Effector memory CD4-positive, alpha-beta T cell (primary cell): ENCODE measurements around the gene TM9SF1.

Experiments used
- DNase-seq, 3 donors: peaks; one replicate each; pipeline ENCODE4 v3.0.0-alpha.2; 2020
- H3K27ac ChIP-seq: 2 replicates; pipeline ENCODE4 v1.7.0; 2013; ENCODE audit warnings: mild to moderate bottlenecking, low read length, moderate library complexity; ENCODE audit not compliant: insufficient read depth, poor library complexity, severe bottlenecking
- H3K27me3 ChIP-seq: replicated peaks from 2 replicates; pipeline ENCODE4 v1.7.0; 2013; ENCODE audit warnings: mild to moderate bottlenecking, low read length; ENCODE audit not compliant: insufficient read depth, control insufficient read depth, poor library complexity, severe bottlenecking
- H3K36me3 ChIP-seq: 2 replicates; pipeline ENCODE4 v1.7.0; 2013; ENCODE audit warnings: mild to moderate bottlenecking, low read length, moderate library complexity; ENCODE audit not compliant: control insufficient read depth, insufficient read depth
- H3K4me1 ChIP-seq: 2 replicates; pipeline ENCODE4 v1.7.0; 2013; ENCODE audit warnings: low read length, mild to moderate bottlenecking; ENCODE audit not compliant: control insufficient read depth, insufficient read depth, poor library complexity, severe bottlenecking
- H3K4me3 ChIP-seq: 2 replicates; pipeline ENCODE4 v1.7.0; 2013; ENCODE audit warnings: low read length, low read depth, mild to moderate bottlenecking; ENCODE audit not compliant: insufficient read depth, poor library complexity, severe bottlenecking
- H3K9me3 ChIP-seq: 2 replicates; pipeline ENCODE4 v1.7.0; 2013; ENCODE audit warnings: mild to moderate bottlenecking, low read length, moderate library complexity; ENCODE audit not compliant: control insufficient read depth

The TM9SF1 gene

DNA sequence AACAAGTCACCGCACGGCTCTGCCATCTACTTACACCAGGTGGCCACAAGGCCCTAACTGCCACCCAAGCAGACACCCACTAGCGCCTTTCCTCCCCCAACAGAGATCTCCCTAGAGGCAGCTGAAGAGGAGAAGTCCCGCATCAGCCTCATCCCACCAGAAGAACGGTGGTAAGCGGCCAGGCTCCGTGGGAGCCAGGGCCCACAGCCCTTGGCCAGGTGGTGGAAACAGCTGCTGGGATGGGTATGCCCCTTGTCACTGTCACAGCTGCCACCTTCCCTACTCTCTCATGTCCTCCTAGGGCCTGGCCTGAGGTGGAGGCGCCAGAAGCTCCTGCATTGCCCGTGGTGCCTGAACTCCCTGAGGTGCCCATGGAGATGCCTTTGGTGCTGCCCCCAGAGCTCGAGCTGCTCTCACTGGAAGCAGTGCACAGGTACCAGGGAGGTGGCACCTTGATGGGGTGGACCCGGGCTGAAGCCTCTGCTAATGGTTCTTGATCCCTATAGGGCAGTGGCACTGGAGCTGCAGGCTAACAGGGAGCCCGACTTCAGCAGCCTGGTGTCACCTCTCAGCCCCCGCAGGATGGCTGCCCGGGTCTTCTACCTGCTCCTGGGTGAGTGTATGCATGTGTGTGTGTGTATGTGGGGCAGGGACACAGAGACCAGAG lies 15.8 kb downstream of the TM9SF1 start:
- Histone ChIP-seq H3K4me1 (no peaks in the 10 kb centered on the region), H3K27ac (no peak overlapping the region), H3K9me3 (no peaks in the 10 kb centered on the region), H3K27me3 (no peaks in the 10 kb centered on the region), H3K36me3 (peaks cover 81% of the 10 kb centered on the region), H3K4me3 (no peak overlapping the region)
- DNase-seq = no peak

- H3K27ac ChIP-seq = no peak overlapping the region
- no peak for DNase-seq
- H3K9me3 ChIP-seq = no peaks in the 10 kb centered on the region
- no peak overlapping the region for H3K4me3 ChIP-seq
- no peaks in the 10 kb centered on the region for H3K4me1 ChIP-seq
- peaks cover 74% of the 10 kb centered on the region for H3K36me3 ChIP-seq
- H3K27me3 ChIP-seq = no peaks in the 10 kb centered on the region
Observed at GRCh38 chr14:24178399-24179178, 16.7 kb downstream of the TM9SF1 start.

DNA sequence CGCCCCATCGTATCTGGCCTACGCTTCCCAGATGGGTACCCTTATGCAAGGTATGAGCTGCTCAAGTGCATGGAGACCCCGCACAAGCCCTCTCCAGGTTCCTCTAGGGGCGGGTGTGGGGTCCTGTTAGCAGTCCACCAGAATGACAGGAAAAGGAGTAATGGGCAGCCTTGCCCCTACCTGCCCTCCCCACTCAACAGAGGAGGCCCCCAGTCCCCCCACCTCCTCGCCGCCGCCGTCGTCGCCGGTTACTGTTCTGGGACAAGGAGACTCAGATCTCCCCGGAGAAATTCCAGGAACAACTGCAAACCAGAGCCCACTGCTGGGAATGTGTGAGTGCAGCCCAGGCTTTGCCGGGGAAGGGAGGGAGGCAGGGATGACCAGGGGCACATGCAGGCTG lies 17.4 kb downstream of the TM9SF1 start:
- Histone ChIP-seq H3K36me3 (peaks cover 67% of the 10 kb centered on the region), H3K27me3 (no peaks in the 10 kb centered on the region), H3K27ac (no peak overlapping the region), H3K4me3 (no peak overlapping the region), H3K4me1 (no peaks in the 10 kb centered on the region), H3K9me3 (no peaks in the 10 kb centered on the region)
- no peak for DNase-seq

DNA sequence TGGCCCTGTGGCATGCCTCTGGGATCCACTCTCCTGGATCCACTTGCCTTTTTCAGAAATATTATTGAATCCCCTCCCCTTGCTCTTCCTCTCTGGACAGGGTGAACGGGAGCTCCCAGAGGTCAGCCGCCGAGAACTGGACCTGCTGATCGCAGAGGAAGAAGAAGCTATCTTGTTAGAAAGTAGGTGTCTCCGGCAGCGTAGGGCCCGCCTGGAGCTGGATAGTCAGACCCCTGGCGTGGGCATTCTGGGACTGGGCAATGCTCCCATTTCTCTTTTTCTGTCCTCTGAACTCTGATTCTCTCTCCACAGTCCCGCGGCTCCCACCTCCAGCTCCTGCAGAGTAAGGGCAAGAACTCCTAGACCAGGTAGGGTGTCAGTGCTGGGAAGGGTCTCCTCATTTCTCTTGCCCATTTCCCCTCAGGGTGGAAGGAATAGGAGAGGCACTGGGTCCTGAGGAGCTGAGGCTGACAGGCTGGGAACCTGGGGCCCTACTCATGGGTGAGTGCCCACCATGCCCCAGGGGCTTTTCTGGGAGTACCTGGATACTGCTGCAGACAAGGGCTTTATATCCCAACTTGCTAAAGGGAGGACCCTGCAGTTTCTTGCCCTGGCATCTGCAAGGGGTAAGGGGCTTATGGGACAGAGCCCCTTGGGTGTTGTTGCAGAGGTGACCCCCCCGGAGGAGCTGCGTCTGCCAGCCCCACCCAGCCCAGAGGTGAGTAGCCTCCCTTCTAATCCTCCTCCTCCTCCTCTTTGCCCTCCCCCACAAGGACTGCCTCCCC lies 18.0 kb downstream of the TM9SF1 start:
- DNase-seq = no peak
- H3K27me3 ChIP-seq = no peaks in the 10 kb centered on the region
- no peaks in the 10 kb centered on the region for H3K9me3 ChIP-seq
- H3K4me3 ChIP-seq = no peak overlapping the region
- peaks cover 60% of the 10 kb centered on the region for H3K36me3 ChIP-seq
- no peaks in the 10 kb centered on the region for H3K4me1 ChIP-seq
- H3K27ac ChIP-seq = no peak overlapping the region

- Histone ChIP-seq H3K4me3 (no peak overlapping the region), H3K36me3 (peaks cover 54% of the 10 kb centered on the region), H3K27ac (no peak overlapping the region), H3K9me3 (no peaks in the 10 kb centered on the region), H3K27me3 (no peaks in the 10 kb centered on the region), H3K4me1 (peaks cover 5% of the 10 kb centered on the region)
- DNase-seq = no peak
Observed at GRCh38 chr14:24176599-24176998, 18.6 kb downstream of the TM9SF1 start.

GRCh38 chr14:24172871-24173281 lies 22.4 kb downstream of the TM9SF1 start:
- H3K27ac ChIP-seq = no peak overlapping the region
- H3K9me3 ChIP-seq = no peaks in the 10 kb centered on the region
- H3K4me1 ChIP-seq = peaks cover 8% of the 10 kb centered on the region
- H3K36me3 ChIP-seq = peaks cover 19% of the 10 kb centered on the region
- no peak overlapping the region for H3K4me3 ChIP-seq
- H3K27me3 ChIP-seq = no peaks in the 10 kb centered on the region
- no peak for DNase-seq

DNA sequence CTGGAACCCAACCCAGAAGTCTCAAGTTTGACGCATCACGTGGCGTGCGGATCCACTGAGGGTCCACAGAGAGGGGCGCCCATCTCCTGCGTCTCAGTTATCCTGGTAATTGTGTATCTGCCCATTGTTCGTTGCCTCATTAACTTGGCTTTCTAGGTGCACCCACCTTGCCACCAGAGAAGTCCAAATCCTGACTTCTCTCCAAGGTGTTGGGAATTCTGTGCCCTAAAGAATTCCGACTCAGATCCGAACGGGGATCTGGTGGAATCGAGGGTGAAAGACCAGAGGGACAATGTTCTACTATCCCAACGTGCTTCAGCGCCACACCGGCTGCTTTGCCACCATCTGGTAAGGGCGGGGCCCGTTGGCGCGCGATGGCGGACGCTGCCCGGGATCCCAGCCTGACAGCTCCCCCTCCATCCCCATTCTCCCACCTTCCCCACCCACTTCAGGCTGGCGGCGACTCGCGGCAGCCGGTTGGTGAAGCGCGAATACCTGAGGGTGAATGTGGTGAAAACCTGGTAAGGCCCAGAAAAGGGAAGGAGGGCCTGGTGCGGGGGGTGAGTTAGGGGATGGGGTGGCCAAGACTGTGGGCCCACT lies 22.9 kb downstream of the TM9SF1 start:
- Histone ChIP-seq H3K27ac (peak overlapping the region; percentile 49), H3K4me1 (peaks cover 8% of the 10 kb centered on the region), H3K9me3 (no peaks in the 10 kb centered on the region), H3K36me3 (peaks cover 14% of the 10 kb centered on the region), H3K27me3 (no peaks in the 10 kb centered on the region), H3K4me3 (no peak overlapping the region)
- DNase-seq = no peak

- Histone ChIP-seq H3K4me3 (peak within 1 kb of the TSS; percentile 18), H3K27me3 (no peaks in the 10 kb centered on the region), H3K36me3 (peaks cover 11% of the 10 kb centered on the region), H3K4me1 (peaks cover 8% of the 10 kb centered on the region), H3K9me3 (no peaks in the 10 kb centered on the region), H3K27ac (peak within 1 kb of the TSS; percentile 49)
- peak; percentile 60 to 72 (median 63) for DNase-seq
Observed at GRCh38 chr14:24171422-24172260, 23.6 kb downstream of the TM9SF1 start, which contains the start of gene REC8. REC8 (plus strand) TSS chr14:24172080; CDS start chr14:24172553, 473 bp downstream.

DNA sequence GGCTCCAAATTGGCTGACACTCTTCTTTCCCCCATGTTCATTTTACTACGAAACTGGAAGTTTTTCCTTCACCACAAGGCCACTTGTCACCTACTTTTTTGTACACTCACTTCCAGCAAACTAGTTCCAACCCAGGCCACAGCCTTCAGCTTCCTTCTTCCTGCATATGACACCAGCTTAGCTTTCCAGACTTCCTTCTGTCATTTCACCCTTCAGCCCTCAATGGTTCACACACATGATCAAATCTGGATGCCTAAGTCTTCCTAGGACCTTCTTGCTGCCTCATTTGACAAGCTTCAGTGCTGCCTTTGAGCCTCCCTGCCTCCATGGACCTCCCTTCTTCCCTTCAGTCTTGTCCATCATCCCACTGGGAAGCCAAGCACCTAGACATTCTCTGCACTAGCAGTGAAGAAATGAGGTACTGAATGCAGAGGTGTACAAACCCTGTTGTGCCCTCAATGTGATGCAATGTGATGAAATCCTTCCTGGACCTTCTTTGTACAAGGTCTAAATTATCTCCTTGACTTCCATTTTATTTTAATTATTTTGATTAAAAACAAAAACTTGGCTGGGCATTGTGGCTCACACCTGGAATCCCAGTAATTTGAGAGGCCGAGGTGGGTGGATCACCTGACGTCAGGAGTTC lies 27.6 kb downstream of the TM9SF1 start:
- DNase-seq = no peak
- no peak overlapping the region for H3K4me3 ChIP-seq
- H3K4me1 ChIP-seq = peaks cover 22% of the 10 kb centered on the region
- H3K27ac ChIP-seq = no peak overlapping the region
- H3K9me3 ChIP-seq = no peaks in the 10 kb centered on the region
- no peaks in the 10 kb centered on the region for H3K27me3 ChIP-seq
- peaks cover 43% of the 10 kb centered on the region for H3K36me3 ChIP-seq
